IPS-20b (cell line): ENCODE measurements around the gene RPS2.

ENCODE experiments used
- H3K27ac ChIP-seq: one replicate; pipeline ENCODE4 v1.5.1; 2013; ENCODE audit warnings: low read length
- H3K27me3 ChIP-seq: 2 replicates; pipeline ENCODE4 v1.6.1; 2013; ENCODE audit warnings: mild to moderate bottlenecking, low read length, inconsistent platforms; ENCODE audit not compliant: insufficient read depth
- H3K36me3 ChIP-seq: 2 replicates; pipeline ENCODE4 v1.6.1; 2013; ENCODE audit warnings: low read depth, mild to moderate bottlenecking, inconsistent platforms, low read length, moderate library complexity; ENCODE audit not compliant: insufficient read depth
- H3K4me1 ChIP-seq: 2 replicates; pipeline ENCODE4 v1.6.1; 2013; ENCODE audit warnings: mild to moderate bottlenecking, control low read depth, inconsistent platforms, low read length, moderate library complexity; ENCODE audit not compliant: insufficient read depth
- H3K4me3 ChIP-seq: 2 replicates; pipeline ENCODE4 v1.5.1; 2013; ENCODE audit warnings: mild to moderate bottlenecking, low read length, inconsistent platforms
- H3K9ac ChIP-seq: 2 replicates; pipeline ENCODE4 v1.6.1; 2013; ENCODE audit warnings: low read depth, mild to moderate bottlenecking, inconsistent platforms, low read length, moderate library complexity
- H3K9me3 ChIP-seq: 2 replicates; pipeline ENCODE4 v1.6.1; 2013; ENCODE audit warnings: mild to moderate bottlenecking, low read depth, low read length, inconsistent platforms; ENCODE audit not compliant: insufficient read depth

Gene RPS2

DNA sequence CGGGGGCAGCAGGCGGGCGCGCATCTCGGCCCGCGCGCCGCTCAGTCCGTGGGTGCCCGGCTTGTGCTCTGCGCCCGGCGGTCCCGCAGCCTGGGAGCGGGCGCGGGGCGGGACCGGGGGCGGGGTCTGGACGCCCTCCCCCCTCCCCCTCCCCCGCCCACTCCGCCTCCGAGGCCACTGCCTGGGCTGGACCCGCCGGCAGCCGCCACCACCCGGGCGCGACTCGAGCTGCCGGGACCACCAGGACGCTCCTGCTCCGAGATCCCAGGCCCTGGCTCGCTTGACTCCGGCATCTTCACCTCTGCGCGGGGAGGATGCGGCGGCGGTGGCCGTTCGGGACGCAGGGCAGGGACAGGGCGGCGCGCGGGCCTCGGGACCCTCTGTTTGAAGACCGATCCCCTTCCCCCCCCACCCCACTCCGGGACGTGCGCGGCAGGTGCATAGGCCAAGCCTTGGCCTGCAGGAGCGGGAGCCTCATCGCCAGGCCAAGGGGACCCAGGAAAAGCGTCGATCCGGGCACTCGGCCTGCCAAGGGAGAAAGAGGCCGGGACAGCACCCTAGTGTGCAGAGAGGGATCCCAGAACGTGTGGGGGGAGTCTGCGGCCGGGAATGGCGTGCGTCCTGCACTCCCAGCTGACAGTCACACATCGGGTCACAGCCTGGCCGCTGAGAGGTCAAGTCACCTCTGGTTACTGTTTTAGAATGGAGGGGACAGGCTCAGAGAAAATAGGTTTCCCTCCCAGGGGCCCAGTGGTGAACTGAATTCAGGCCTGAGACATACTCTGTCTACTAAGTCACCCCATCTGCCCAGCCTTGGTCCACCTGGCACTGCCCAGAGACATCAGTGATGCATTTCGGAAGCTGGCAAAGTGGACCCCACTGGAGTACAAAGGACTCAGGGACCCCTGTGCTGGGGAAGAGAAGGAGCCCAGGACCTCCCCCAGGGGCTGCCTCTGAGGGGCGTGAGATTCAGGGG, 46.0 kb downstream of the RPS2 start, which contains the start of gene HS3ST6:
Gene HS3ST6 (minus strand): TSS at position 65 of the 976 bp plus-strand sequence. CDS start 92 bp downstream, outside the sequence.
- Histone ChIP-seq H3K4me1 (no peaks in the 10 kb centered on the region; the same call in 1 of the 2 replicates), H3K9me3 (no peaks in the 10 kb centered on the region), H3K9ac (no peak within 1 kb of the TSS), H3K36me3 (no peaks in the 10 kb centered on the region), H3K4me3 (peak within 1 kb of the TSS; percentile 43; the same call in 1 of the 2 replicates), H3K27ac (no peak within 1 kb of the TSS), H3K27me3 (peaks cover 97% of the 10 kb centered on the region)

DNA sequence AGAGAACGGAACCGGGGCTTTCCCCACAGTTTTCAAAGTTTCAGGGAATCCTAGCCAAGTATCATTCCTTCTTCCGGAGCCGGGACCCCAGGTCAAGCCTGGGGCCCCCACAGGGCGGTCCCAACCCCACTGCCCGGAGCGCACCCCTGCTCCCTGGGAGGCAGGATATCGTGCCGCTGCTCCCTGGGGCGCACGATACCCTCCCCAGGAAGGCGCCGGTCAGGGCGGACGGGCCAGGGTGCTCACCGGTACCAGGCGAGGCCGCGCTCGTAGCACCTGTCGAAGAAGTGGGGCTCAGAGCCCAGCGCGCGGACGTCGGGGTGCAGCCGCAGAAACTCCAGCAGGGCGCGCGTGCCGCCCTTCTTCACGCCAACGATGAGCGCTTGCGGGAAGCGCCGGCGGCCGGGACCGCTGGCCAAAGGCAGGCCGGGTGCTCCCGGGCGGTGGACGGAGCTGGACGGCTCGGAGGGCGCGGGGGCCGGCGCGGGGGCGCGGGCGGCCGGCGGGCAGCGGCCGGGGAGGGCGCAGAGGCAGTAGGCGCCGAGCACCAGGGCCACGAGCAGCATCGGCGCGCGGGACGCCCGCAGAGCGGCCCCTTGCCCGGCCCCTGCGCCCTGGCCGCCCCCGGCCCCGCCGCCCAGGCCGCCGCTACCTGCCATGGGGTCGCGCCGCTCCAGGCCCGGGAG, 46.8 kb downstream of the RPS2 start:
- Histone ChIP-seq H3K36me3 (no peaks in the 10 kb centered on the region), H3K9me3 (no peaks in the 10 kb centered on the region), H3K4me3 (peak overlapping the region; percentile 42; the same call in 1 of the 2 replicates), H3K27me3 (peaks cover 90% of the 10 kb centered on the region), H3K9ac (no peak overlapping the region), H3K4me1 (no peaks in the 10 kb centered on the region; the same call in 1 of the 2 replicates), H3K27ac (no peak overlapping the region)

- no peak overlapping the region for H3K27ac ChIP-seq
- no peaks in the 10 kb centered on the region; the same call in 1 of the 2 replicates for H3K4me1 ChIP-seq
- no peak overlapping the region for H3K9ac ChIP-seq
- no peaks in the 10 kb centered on the region for H3K9me3 ChIP-seq
- no peaks in the 10 kb centered on the region for H3K36me3 ChIP-seq
- peak overlapping the region; percentile 43; the same call in 1 of the 2 replicates for H3K4me3 ChIP-seq
- peaks cover 84% of the 10 kb centered on the region for H3K27me3 ChIP-seq
Observed at GRCh38 chr16:1917056-1917664, 47.5 kb downstream of the RPS2 start.

GRCh38 chr16:1916640-1916990, 48.0 kb downstream of the RPS2 start:
- H3K27me3 ChIP-seq = peaks cover 79% of the 10 kb centered on the region

GRCh38 chr16:1915732-1916639, 48.6 kb downstream of the RPS2 start:
- no peaks in the 10 kb centered on the region; the same call in 1 of the 2 replicates for H3K4me1 ChIP-seq
- no peak overlapping the region for H3K4me3 ChIP-seq
- no peak overlapping the region for H3K27ac ChIP-seq
- H3K9me3 ChIP-seq = no peaks in the 10 kb centered on the region
- peaks cover 72% of the 10 kb centered on the region for H3K27me3 ChIP-seq
- H3K36me3 ChIP-seq = no peaks in the 10 kb centered on the region
- H3K9ac ChIP-seq = no peak overlapping the region

More at GRCh38 chr16:1916640-1916990, 48.0 kb downstream of the RPS2 start:
- Histone ChIP-seq H3K9me3 (no peaks in the 10 kb centered on the region), H3K27ac (no peak overlapping the region), H3K36me3 (no peaks in the 10 kb centered on the region), H3K4me1 (no peaks in the 10 kb centered on the region; the same call in 1 of the 2 replicates), H3K4me3 (peak overlapping the region; percentile 43; the same call in 1 of the 2 replicates), H3K9ac (no peak overlapping the region)

DNA sequence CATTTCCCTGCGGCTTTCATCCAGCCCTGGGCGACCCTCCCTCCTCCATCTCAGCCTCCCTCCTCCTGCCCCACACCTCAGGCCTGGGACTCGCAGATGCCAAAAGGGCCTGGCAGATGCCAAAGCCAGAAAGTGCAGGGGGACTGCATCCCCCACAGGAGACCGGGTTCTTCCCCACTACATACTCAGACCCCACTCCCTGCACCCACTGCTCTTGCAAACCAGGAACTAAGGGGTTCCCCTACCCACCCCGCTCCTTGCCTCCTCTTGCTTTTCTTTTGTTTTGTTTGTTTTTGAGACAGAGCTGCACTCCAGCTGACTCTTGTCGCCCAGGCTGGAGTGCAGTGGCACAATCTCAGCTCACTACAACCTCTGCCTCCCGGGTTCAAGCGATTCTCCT, 49.6 kb downstream of the RPS2 start:
- H3K27me3 ChIP-seq = peaks cover 62% of the 10 kb centered on the region
- no peak overlapping the region for H3K9ac ChIP-seq
- H3K36me3 ChIP-seq = no peaks in the 10 kb centered on the region
- no peak overlapping the region for H3K27ac ChIP-seq
- no peaks in the 10 kb centered on the region for H3K9me3 ChIP-seq
- H3K4me1 ChIP-seq = no peaks in the 10 kb centered on the region; the same call in 1 of the 2 replicates
- no peak overlapping the region for H3K4me3 ChIP-seq

GRCh38 chr16:1914084-1914608, 50.5 kb downstream of the RPS2 start:
- Histone ChIP-seq H3K27me3 (peaks cover 54% of the 10 kb centered on the region), H3K9me3 (no peaks in the 10 kb centered on the region), H3K36me3 (no peaks in the 10 kb centered on the region), H3K4me3 (no peak overlapping the region), H3K4me1 (no peaks in the 10 kb centered on the region; the same call in 1 of the 2 replicates), H3K27ac (no peak overlapping the region), H3K9ac (no peak overlapping the region)

DNA sequence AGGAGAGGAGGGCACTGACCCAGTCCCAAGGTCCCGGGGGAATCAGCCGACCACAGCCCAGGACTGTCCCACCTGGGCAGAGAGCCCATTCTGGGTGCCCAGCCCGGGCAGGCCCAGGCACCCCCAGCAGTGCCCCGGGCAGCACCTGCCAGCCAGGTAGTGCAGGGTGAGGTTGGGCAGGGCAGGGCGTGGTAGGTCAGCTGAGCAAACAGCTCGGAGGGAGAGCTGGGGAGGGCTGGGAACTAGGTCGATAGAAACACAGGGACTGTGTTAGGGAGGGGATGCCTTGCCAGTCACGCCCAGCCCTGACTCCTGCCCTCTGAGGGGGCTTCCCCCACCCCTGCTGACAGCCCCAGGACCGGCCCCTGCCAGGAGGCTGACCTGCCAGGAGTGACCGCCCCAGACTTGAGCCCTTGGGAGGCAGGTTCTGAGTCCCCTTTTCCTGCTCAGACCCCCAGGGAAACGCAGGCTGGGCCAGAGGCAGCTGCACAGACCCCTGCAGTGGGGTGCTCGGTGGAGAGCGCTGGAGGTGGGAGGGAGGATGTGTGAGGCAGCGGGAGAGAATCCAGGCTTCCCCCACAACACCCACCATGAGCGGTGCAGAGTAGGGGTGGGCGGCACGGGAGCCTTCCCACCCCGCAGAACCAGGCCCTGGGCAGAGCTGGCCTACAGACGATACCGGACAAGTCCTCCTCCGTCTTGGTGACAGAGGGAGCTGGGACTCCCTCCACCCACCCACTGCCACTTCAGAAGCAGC, 51.1 kb downstream of the RPS2 start:
- no peaks in the 10 kb centered on the region; the same call in 1 of the 2 replicates for H3K4me1 ChIP-seq
- no peak overlapping the region for H3K27ac ChIP-seq
- no peaks in the 10 kb centered on the region for H3K9me3 ChIP-seq
- H3K4me3 ChIP-seq = no peak overlapping the region
- peaks cover 50% of the 10 kb centered on the region for H3K27me3 ChIP-seq
- H3K9ac ChIP-seq = no peak overlapping the region
- no peaks in the 10 kb centered on the region for H3K36me3 ChIP-seq

DNA sequence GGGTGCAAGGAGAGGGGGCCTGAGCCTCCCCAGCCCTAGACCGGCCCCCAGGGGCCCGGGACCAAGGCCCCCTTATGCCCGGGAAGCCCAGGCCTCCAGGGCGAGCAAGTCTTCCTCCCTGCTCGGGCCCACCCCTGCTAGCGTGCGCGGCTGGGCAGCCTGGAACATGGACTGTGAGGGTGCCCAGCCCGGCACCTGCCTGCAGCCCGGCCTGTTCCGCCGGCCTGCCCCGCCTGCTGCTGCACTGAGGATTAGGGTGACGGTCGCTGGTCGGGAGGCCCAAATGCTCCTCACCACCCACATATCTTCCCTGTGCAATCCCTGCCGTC, 52.4 kb downstream of the RPS2 start:
- Histone ChIP-seq H3K36me3 (no peaks in the 10 kb centered on the region), H3K9ac (no peak overlapping the region), H3K4me3 (no peak overlapping the region), H3K27ac (no peak overlapping the region), H3K4me1 (no peaks in the 10 kb centered on the region; the same call in 1 of the 2 replicates), H3K27me3 (peaks cover 45% of the 10 kb centered on the region), H3K9me3 (no peaks in the 10 kb centered on the region)
